Peyer's patch (tissue), 4 donors: ENCODE results near the gene CPA2. TPM values are rescaled to one million over a fixed set of nuclear protein-coding genes. Genes with fewer than 3 reads are reported as not detected.

ENCODE experiments used
- DNase-seq, 3 donors: peaks; one replicate each; pipeline ENCODE4 v3.0.0-alpha.2; 2017 to 2019
- H3K27ac ChIP-seq, 4 donors: fragments of 200-600 bp; sonication (generic); one replicate each; pipeline ENCODE4 v1.5.1; 2016 to 2019
- H3K27me3 ChIP-seq, 2 donors: fragments of 200-600 bp; sonication (generic); one replicate each; pipeline ENCODE4 v1.5.1; 2019
- H3K36me3 ChIP-seq, 3 donors: fragments of 200-600 bp; sonication (generic); one replicate each; pipeline ENCODE4 v1.5.1; 2016 to 2019
- H3K4me1 ChIP-seq, 4 donors: fragments of 200-600 bp; sonication (generic); one replicate each; pipeline ENCODE4 v1.5.1; 2016 to 2019
- H3K4me3 ChIP-seq, 4 donors: fragments of 200-600 bp; sonication (generic); 1 replicate in 3 of 4; 2 replicates in 1 of 4; pipeline ENCODE4 v1.5.1; 2016 to 2019; ENCODE audit warnings: mild to moderate bottlenecking in 1 of 4
- H3K9me3 ChIP-seq, 4 donors: fragments of 200-600 bp; sonication (generic); one replicate each; pipeline ENCODE4 v1.5.1; 2016 to 2019; ENCODE audit warnings: mild to moderate bottlenecking in 1 of 4
- POLR2A ChIP-seq, 2 donors: fragments of 450-650 bp; IDR thresholded peaks; one replicate each; pipeline ENCODE4 v1.5.1; 2017; ENCODE audit warnings: antibody characterized with exemption in 2 of 2, mild to moderate bottlenecking in 2 of 2, moderate library complexity in 2 of 2
- total RNA-seq, 4 donors: library from RNA; depleted of rRNA; stranded (reverse); fragments of >200 nt; gene quantifications; one replicate each; pipeline ENCODE4 v1.1.0, GENCODE V29; 2016
- TF ChIP-seq, protein P1 (sequence below), 6 experiments: fragments of 450-650 bp in 4 of 6; fragments of 200-600 bp in 2 of 6; sonication (generic) in 1 of 6; IDR thresholded peaks; one replicate each; pipeline ENCODE4 v1.5.1; 2017 to 2019; ENCODE audit warnings: antibody characterized with exemption in 6 of 6, mild to moderate bottlenecking in 3 of 6, moderate library complexity in 1 of 6

CPA2 gene
- total RNA-seq, 4 donors from 2014 or later, result 2.6 to 12.6 (median 2.7) TPM; not detected in 1

DNA sequence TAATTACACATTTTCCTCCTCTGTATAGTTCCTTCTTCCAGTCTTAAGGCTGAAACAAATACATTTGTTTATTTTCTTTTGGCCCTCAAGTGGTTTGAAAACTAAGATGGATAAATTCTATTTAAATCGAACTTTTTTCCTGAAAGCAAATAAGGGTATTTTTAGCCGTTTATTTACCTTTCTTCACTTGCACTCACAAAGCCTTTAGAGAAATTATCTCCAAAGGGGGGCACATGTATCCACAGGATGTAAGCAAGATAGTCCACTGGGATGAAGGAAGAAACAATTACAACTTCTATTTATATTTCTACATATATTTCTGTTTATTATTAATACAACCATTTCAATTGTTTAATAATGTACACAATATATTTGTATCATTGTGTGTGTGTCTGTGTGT, 36.5 kb downstream of the CPA2 start:
- no peak overlapping the region for H3K4me3 ChIP-seq
- no peak for TF ChIP-seq POLR2A (IDR thresholded peaks at IDR 0.05)
- TF ChIP-seq, protein P1, sequence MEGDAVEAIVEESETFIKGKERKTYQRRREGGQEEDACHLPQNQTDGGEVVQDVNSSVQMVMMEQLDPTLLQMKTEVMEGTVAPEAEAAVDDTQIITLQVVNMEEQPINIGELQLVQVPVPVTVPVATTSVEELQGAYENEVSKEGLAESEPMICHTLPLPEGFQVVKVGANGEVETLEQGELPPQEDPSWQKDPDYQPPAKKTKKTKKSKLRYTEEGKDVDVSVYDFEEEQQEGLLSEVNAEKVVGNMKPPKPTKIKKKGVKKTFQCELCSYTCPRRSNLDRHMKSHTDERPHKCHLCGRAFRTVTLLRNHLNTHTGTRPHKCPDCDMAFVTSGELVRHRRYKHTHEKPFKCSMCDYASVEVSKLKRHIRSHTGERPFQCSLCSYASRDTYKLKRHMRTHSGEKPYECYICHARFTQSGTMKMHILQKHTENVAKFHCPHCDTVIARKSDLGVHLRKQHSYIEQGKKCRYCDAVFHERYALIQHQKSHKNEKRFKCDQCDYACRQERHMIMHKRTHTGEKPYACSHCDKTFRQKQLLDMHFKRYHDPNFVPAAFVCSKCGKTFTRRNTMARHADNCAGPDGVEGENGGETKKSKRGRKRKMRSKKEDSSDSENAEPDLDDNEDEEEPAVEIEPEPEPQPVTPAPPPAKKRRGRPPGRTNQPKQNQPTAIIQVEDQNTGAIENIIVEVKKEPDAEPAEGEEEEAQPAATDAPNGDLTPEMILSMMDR (IDR thresholded peaks at IDR 0.05), result no peak
- H3K36me3 ChIP-seq, result no peaks in the 10 kb centered on the region
- H3K27ac ChIP-seq, result no peak overlapping the region
- DNase-seq, result no peak
- no peaks in the 10 kb centered on the region for H3K9me3 ChIP-seq
- no peaks in the 10 kb centered on the region for H3K27me3 ChIP-seq
- H3K4me1 ChIP-seq, result no peaks in the 10 kb centered on the region

DNA sequence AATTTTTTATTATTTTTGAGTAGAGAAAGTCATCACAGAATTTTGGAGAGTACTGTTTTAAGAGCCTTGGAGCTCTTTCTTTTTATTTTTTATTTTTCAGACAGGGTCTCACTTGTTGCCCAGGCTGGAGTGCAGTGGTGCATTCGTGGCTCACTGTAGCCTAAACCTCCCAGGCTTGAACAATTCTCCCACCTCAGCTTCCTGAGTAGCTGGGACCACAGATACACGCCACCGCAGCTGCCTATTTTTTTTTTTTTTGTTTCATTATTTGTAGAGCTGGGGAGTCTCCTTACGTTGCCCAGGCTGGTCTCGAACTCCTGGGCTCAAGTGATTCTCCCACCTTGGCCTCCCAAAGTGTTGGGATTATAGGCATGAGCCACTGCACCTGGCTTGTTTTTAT, 36.9 kb downstream of the CPA2 start:
- no peaks in the 10 kb centered on the region for H3K9me3 ChIP-seq
- TF ChIP-seq, protein P1 (IDR thresholded peaks at IDR 0.05), result no peak
- no peak for TF ChIP-seq POLR2A (IDR thresholded peaks at IDR 0.05)
- no peaks in the 10 kb centered on the region for H3K4me1 ChIP-seq
- no peak for DNase-seq
- no peak overlapping the region for H3K27ac ChIP-seq
- no peak overlapping the region for H3K4me3 ChIP-seq
- H3K27me3 ChIP-seq, result no peaks in the 10 kb centered on the region
- H3K36me3 ChIP-seq, result no peaks in the 10 kb centered on the region

DNA sequence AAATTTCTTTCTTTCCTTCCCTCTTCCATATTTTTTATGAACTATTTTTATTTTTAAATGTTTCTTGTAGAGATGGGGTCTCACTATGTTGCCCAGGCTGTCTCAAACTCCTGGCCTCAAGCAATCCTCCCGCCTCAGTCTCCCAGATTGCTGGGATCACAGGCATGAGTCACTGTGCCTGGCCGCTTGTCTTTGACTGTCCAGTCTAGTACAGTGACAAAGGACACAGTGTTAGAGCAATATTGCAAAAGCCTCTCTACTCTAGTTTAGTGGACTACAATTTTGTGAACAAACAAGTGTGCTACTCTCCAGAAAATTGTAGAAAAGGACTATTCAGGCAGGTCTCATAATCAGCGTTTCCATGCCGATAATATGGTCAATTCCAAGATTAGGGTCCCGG, 37.3 kb downstream of the CPA2 start:
- Histone ChIP-seq H3K27me3 (no peaks in the 10 kb centered on the region), H3K27ac (no peak overlapping the region), H3K4me3 (no peak overlapping the region), H3K9me3 (no peaks in the 10 kb centered on the region), H3K36me3 (no peaks in the 10 kb centered on the region), H3K4me1 (no peaks in the 10 kb centered on the region)
- TF ChIP-seq, protein P1 (IDR thresholded peaks at IDR 0.05), result no peak
- TF ChIP-seq POLR2A (IDR thresholded peaks at IDR 0.05), result no peak
- no peak for DNase-seq

DNA sequence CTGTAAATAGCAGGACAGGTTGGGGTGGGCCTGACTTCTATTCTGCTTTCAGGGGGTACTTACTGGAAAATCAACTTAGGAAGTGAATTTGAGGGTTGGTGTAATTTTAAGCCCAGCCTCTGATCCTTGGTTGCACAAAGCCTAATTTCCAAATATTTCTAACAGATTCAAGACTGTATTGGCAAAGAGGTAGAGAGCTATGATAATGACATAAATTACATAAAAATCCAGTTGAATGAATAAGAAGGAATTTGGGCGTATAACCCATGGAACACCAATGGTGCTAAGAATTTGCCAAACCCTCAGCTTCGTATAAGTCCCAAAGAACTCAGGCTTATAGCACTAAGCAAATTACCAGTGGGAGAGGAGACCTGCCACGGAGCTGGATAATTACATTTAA, 38.2 kb downstream of the CPA2 start:
- Histone ChIP-seq H3K4me1 (no peaks in the 10 kb centered on the region), H3K27me3 (no peaks in the 10 kb centered on the region)
- no peak for DNase-seq

DNA sequence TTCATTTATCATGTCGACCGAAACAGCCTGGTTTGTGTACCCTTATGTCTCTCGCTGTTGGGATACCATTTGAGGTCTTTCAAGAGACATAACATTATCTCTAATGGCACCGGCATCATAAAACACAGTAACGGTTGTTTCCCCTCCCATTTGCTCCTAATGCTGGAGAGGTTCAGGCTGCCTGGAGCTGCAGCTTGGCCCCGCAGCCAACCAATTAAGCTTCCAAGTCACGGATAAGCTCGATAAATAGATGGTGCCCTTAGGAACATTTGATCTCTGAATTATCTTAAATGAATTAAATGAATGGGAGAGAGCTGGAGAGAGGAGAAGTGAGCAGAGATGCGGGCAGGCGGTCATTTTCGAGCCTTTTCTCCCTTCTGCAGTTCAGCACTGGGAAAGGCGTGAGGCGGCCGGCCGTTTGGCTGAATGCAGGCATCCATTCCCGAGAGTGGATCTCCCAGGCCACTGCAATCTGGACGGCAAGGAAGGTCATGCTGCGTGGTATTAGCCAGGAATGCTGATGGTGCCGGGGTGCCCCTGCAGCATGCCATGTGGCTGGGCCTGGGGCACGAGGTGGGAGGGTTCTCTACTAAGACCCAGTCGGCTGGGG, 38.9 kb downstream of the CPA2 start:
- no peak overlapping the region for H3K27ac ChIP-seq
- no peaks in the 10 kb centered on the region for H3K36me3 ChIP-seq
- no peak for TF ChIP-seq POLR2A (IDR thresholded peaks at IDR 0.05)
- TF ChIP-seq, protein P1 (IDR thresholded peaks at IDR 0.05), result no peak
- H3K27me3 ChIP-seq, result no peaks in the 10 kb centered on the region
- H3K4me1 ChIP-seq, result no peaks in the 10 kb centered on the region
- H3K4me3 ChIP-seq, result no peak overlapping the region
- H3K9me3 ChIP-seq, result no peaks in the 10 kb centered on the region
- DNase-seq, result no peak

More for the DNA sequence above, 38.2 kb downstream of the CPA2 start:
- TF ChIP-seq, protein P1 (IDR thresholded peaks at IDR 0.05), result no peak
- no peak for TF ChIP-seq POLR2A (IDR thresholded peaks at IDR 0.05)
- no peaks in the 10 kb centered on the region for H3K36me3 ChIP-seq
- no peaks in the 10 kb centered on the region for H3K9me3 ChIP-seq
- no peak overlapping the region for H3K27ac ChIP-seq
- H3K4me3 ChIP-seq, result no peak overlapping the region

DNA sequence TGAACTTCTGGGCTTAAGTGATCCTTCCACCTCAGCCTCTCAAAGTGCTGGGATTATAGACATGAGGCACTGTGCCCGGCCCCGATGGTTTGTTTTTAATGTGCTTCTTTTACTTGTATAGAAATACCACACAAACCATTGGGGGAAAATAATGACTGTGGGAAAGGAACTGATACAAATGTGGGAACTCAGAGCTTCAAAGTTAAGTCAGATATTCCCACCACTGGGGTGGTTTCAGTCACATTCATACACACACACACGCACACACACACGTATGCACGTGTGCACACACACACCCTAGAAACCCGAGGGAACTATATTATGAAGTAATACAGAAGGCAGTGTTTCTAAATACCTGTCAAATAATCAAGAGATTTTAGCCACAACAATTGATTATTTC, 43.3 kb downstream of the CPA2 start:
- Histone ChIP-seq H3K4me1 (no peaks in the 10 kb centered on the region), H3K36me3 (no peaks in the 10 kb centered on the region), H3K27ac (no peak overlapping the region), H3K9me3 (no peaks in the 10 kb centered on the region), H3K4me3 (no peak overlapping the region), H3K27me3 (no peaks in the 10 kb centered on the region)
- no peak for DNase-seq
- no peak for TF ChIP-seq POLR2A (IDR thresholded peaks at IDR 0.05)
- TF ChIP-seq, protein P1 (IDR thresholded peaks at IDR 0.05), result no peak
